Fibroblast of lung (primary cell): ENCODE measurements around the gene ARHGAP18. TPM values are rescaled to one million over a fixed set of nuclear protein-coding genes. Genes with fewer than 3 reads are reported as not detected.

Experiments
- DNase-seq, 2 donors: peaks; one replicate each; pipeline versions ENCODE4 v3.0.0 to v3.0.0-alpha.2; 2010; ENCODE audit warnings: low read depth in 2 of 2
- H2AFZ ChIP-seq: 2 replicates; pipeline ENCODE4 v1.5.1; 2012; ENCODE audit warnings: low read length, control low read depth, inconsistent platforms
- H3K27ac ChIP-seq: 2 replicates; pipeline ENCODE4 v1.5.1; 2011; ENCODE audit warnings: low read length, control low read depth; ENCODE audit not compliant: insufficient read depth
- H3K27me3 ChIP-seq: 2 replicates; pipeline ENCODE4 v1.5.1; 2011; ENCODE audit warnings: mild to moderate bottlenecking, low read length; ENCODE audit not compliant: control insufficient read depth, insufficient read depth
- H3K36me3 ChIP-seq: 2 replicates; pipeline ENCODE4 v1.5.1; 2011; ENCODE audit warnings: low read length; ENCODE audit not compliant: control insufficient read depth, insufficient read depth
- H3K4me1 ChIP-seq: 2 replicates; pipeline ENCODE4 v1.5.1; 2011; ENCODE audit warnings: low read length; ENCODE audit not compliant: control insufficient read depth, insufficient read depth; ENCODE audit errors: extremely low read depth
- H3K4me2 ChIP-seq: 2 replicates; pipeline ENCODE4 v1.5.1; 2011; ENCODE audit warnings: low read length, control low read depth; ENCODE audit not compliant: insufficient read depth; ENCODE audit errors: extremely low read depth
- H3K4me3 ChIP-seq, 4 experiments: fragments of 200-600 bp in 1 of 4; sonication (generic) in 1 of 4; replicated peaks in 1 of 4; 2 replicates each; pipeline ENCODE4 v1.5.1; 2011 to 2016; ENCODE audit warnings: low read length in 4 of 4, low read depth in 3 of 4, mild to moderate bottlenecking in 3 of 4, control low read depth in 2 of 4, inconsistent platforms in 1 of 4, mixed read lengths in 1 of 4; ENCODE audit not compliant: insufficient read depth in 1 of 4; ENCODE audit errors: control extremely low read depth in 1 of 4
- H3K79me2 ChIP-seq: 2 replicates; pipeline ENCODE4 v1.5.1; 2012; ENCODE audit warnings: mild to moderate bottlenecking, low read length, inconsistent platforms; ENCODE audit not compliant: control insufficient read depth, insufficient read depth
- H3K9ac ChIP-seq: 2 replicates; pipeline ENCODE4 v1.5.1; 2011; ENCODE audit warnings: mild to moderate bottlenecking, low read length, control low read depth; ENCODE audit not compliant: insufficient read depth
- H3K9me3 ChIP-seq: 2 replicates; pipeline ENCODE4 v1.5.1; 2012; ENCODE audit warnings: low read depth, low read length; ENCODE audit not compliant: control insufficient read depth, insufficient read depth
- H4K20me1 ChIP-seq: 2 replicates; pipeline ENCODE4 v1.5.1; 2011; ENCODE audit warnings: low read length; ENCODE audit not compliant: control insufficient read depth, insufficient read depth; ENCODE audit errors: extremely low read depth
- EZH2 ChIP-seq: IDR thresholded peaks from 2 replicates; pipeline ENCODE4 v1.5.1; 2012; ENCODE audit warnings: low read length, control low read depth, mild to moderate bottlenecking; ENCODE audit errors: missing control alignments
- polyA plus RNA-seq, 2 donors: library from polyadenylated mRNA; depleted of rRNA in 1 of 2; stranded (reverse) in 1 of 2; unstranded in 1 of 2; fragments of >200 nt; gene quantifications; 2 replicates each; pipeline ENCODE4 v1.2.1, GENCODE V29; 2011 to 2012; ENCODE audit warnings: missing spikeins in 1 of 2
- total RNA-seq: library from RNA; depleted of rRNA; stranded (reverse); fragments of >200 nt; gene quantifications from 2 replicates; pipeline ENCODE4 v1.2.1, GENCODE V29; 2014
- TF ChIP-seq, protein P1 (sequence below), 2 donors: IDR thresholded peaks in 1 of 2; conservative IDR thresholded peaks in 1 of 2; 1 replicate in 1 of 2; 2 replicates in 1 of 2; pipeline ENCODE4 v1.5.1; 2011 to 2012; ENCODE audit warnings: low read length in 2 of 2, control low read depth in 1 of 2, inconsistent platforms in 1 of 2, low read depth in 1 of 2, mild to moderate bottlenecking in 1 of 2

Gene ARHGAP18
- total and polyA plus RNA-seq, 2 donors (not counting 1 experiment from before 2014, with no cell fraction given), result 18.6 to 38.3 TPM

DNA sequence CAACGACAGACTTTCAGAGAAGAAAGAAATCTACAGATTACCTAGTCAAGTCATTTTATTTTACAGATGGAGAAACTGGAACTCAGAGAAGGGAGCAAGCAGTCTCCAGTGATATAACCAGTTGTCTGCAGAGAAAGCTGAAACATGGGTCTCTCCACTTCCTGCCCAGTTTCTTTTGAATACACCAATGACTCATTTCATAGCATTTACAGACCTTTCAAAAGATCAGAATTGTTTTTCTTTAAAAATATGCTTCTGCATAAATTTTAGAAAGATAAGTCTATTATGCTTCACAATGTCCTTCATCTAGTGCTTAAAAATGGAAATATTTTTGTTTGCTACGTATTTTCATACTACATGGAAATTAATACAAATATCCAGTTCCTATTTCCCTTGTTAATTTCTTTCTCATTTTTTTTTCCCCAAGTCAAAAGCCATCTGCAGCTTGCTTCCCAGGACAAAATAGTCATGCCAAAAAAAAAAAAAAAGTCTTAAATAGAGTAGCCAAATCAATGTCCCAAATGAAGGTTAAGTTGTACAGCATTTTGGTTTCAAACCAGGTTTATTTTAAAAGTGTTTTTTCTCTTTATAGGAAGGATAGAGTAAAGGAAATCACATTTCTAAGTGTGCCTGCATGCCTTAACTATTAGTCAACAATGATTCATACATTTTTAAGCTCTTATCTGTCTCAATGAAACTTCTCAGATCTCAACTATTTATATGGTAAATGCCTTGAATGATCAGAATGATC is 36.9 kb downstream of the ARHGAP18 start:
- no peak for TF ChIP-seq EZH2
- TF ChIP-seq, protein P1, sequence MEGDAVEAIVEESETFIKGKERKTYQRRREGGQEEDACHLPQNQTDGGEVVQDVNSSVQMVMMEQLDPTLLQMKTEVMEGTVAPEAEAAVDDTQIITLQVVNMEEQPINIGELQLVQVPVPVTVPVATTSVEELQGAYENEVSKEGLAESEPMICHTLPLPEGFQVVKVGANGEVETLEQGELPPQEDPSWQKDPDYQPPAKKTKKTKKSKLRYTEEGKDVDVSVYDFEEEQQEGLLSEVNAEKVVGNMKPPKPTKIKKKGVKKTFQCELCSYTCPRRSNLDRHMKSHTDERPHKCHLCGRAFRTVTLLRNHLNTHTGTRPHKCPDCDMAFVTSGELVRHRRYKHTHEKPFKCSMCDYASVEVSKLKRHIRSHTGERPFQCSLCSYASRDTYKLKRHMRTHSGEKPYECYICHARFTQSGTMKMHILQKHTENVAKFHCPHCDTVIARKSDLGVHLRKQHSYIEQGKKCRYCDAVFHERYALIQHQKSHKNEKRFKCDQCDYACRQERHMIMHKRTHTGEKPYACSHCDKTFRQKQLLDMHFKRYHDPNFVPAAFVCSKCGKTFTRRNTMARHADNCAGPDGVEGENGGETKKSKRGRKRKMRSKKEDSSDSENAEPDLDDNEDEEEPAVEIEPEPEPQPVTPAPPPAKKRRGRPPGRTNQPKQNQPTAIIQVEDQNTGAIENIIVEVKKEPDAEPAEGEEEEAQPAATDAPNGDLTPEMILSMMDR (conservative IDR thresholded peaks at IDR 0.05 in 1 of 2, IDR thresholded peaks at IDR 0.05 in 1 of 2; ENCODE audit: low read depth in 1 of 2, low read length in 2 of 2), result no peak
- Histone ChIP-seq H2AFZ (no peak overlapping the region), H3K79me2 (peaks cover 67% of the 10 kb centered on the region)

GRCh38 chr6:129672341-129672682 is 37.7 kb downstream of the ARHGAP18 start:
- H4K20me1 ChIP-seq, result no peaks in the 10 kb centered on the region
- H3K9ac ChIP-seq, result no peak overlapping the region
- H3K36me3 ChIP-seq, result no peaks in the 10 kb centered on the region
- H3K9me3 ChIP-seq, result no peaks in the 10 kb centered on the region
- no peaks in the 10 kb centered on the region for H3K27me3 ChIP-seq
- H3K79me2 ChIP-seq, result peaks cover 62% of the 10 kb centered on the region
- H3K4me1 ChIP-seq, result peaks cover 17% of the 10 kb centered on the region
- H3K4me3 ChIP-seq, result peak overlapping the region in 1 of 4 experiments; percentile 9
- no peak for DNase-seq
- H2AFZ ChIP-seq, result no peak overlapping the region
- peak overlapping the region; percentile 62 for H3K27ac ChIP-seq
- TF ChIP-seq EZH2, result no peak
- TF ChIP-seq, protein P1 (conservative IDR thresholded peaks at IDR 0.05 in 1 of 2, IDR thresholded peaks at IDR 0.05 in 1 of 2; ENCODE audit: low read depth in 1 of 2, low read length in 2 of 2), result no peak
- peak overlapping the region; percentile 61 for H3K4me2 ChIP-seq

More for the DNA sequence above, 36.9 kb downstream of the ARHGAP18 start:
- Histone ChIP-seq H3K9me3 (no peaks in the 10 kb centered on the region), H3K27me3 (no peaks in the 10 kb centered on the region), H3K4me1 (peaks cover 16% of the 10 kb centered on the region), H3K9ac (no peak overlapping the region), H3K27ac (peak overlapping the region; percentile 62), H3K36me3 (no peaks in the 10 kb centered on the region), H3K4me2 (peak overlapping the region; percentile 61), H3K4me3 (peak overlapping the region in 1 of 4 experiments; percentile 9), H4K20me1 (no peaks in the 10 kb centered on the region)
- DNase-seq, result peak; percentile 79 to 91

GRCh38 chr6:129671442-129672340 is 38.3 kb downstream of the ARHGAP18 start:
- Histone ChIP-seq H3K9ac (no peak overlapping the region), H3K4me2 (no peak overlapping the region), H3K4me1 (peaks cover 17% of the 10 kb centered on the region), H3K27ac (peak overlapping the region; percentile 62), H4K20me1 (no peaks in the 10 kb centered on the region), H2AFZ (no peak overlapping the region), H3K9me3 (no peaks in the 10 kb centered on the region), H3K36me3 (no peaks in the 10 kb centered on the region), H3K79me2 (peaks cover 57% of the 10 kb centered on the region), H3K4me3 (no peak overlapping the region), H3K27me3 (no peaks in the 10 kb centered on the region)
- DNase-seq, result no peak
- TF ChIP-seq, protein P1 (conservative IDR thresholded peaks at IDR 0.05 in 1 of 2, IDR thresholded peaks at IDR 0.05 in 1 of 2; ENCODE audit: low read depth in 1 of 2, low read length in 2 of 2), result peak in 1 of 2 donors; percentile 6
- no peak for TF ChIP-seq EZH2
